C4-2B (cell line): Measurements from ENCODE around the gene DUSP7.

ENCODE experiments used
- ZFX ChIP-seq: fragments of 450-650 bp; IDR thresholded peaks from 2 replicates; pipeline ENCODE4 v1.6.1; 2017
- TF ChIP-seq, protein P1 (sequence below): fragments of 450-650 bp; conservative IDR thresholded peaks from 2 replicates; pipeline ENCODE4 v1.5.1; 2017; ENCODE audit warnings: mild to moderate bottlenecking

DNA sequence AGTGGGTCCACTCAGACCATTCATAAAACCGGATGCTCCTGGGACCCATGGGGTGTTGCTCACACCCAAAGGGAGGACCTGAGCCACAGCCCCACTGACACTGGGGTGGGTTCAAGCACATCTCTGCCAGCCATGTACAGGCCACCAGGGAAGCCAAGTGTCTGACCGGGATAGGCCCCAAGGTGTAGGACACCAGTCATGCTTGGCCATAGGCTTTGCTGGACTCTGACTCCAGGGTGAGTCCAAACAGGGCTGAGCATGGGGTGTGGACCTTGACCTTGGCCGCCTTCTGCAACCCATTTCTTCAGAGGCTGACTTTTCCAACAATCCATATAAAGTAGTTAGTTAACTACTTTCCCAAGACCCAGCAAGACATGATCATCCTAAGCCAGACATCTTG lies 31.4 kb upstream of the DUSP7 start:
- TF ChIP-seq, protein P1, sequence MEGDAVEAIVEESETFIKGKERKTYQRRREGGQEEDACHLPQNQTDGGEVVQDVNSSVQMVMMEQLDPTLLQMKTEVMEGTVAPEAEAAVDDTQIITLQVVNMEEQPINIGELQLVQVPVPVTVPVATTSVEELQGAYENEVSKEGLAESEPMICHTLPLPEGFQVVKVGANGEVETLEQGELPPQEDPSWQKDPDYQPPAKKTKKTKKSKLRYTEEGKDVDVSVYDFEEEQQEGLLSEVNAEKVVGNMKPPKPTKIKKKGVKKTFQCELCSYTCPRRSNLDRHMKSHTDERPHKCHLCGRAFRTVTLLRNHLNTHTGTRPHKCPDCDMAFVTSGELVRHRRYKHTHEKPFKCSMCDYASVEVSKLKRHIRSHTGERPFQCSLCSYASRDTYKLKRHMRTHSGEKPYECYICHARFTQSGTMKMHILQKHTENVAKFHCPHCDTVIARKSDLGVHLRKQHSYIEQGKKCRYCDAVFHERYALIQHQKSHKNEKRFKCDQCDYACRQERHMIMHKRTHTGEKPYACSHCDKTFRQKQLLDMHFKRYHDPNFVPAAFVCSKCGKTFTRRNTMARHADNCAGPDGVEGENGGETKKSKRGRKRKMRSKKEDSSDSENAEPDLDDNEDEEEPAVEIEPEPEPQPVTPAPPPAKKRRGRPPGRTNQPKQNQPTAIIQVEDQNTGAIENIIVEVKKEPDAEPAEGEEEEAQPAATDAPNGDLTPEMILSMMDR: no peak
- TF ChIP-seq ZFX: no peak
